ENCODE measurements around the gene MVB12B.

The MVB12B gene

GRCh38 chr9:126413391-126414068 lies 86.9 kb downstream of the MVB12B start:
- no peak for TF ChIP-seq TAF1 (IDR thresholded peaks at IDR 0.05; ENCODE audit: borderline replicate concordance, insufficient read depth, low read length)
- no peak for TF ChIP-seq REST (IDR thresholded peaks at IDR 0.05; ENCODE audit: insufficient read depth in 1 of 2, low read depth in 2 of 2, low read length in 2 of 2)
- TF ChIP-seq POLR2AphosphoS5 (IDR thresholded peaks at IDR 0.05; ENCODE audit: low read depth, low read length), result no peak
- no peak for TF ChIP-seq SIN3A (IDR thresholded peaks at IDR 0.05; ENCODE audit: borderline replicate concordance, insufficient read depth, low read length)
- no peak for TF ChIP-seq FOXP2 (optimal IDR thresholded peaks at IDR 0.05; ENCODE audit: borderline replicate concordance, extremely low read depth, extremely low read length, insufficient read depth)

GRCh38 chr9:126415741-126416370 lies 89.2 kb downstream of the MVB12B start:
- TF ChIP-seq POLR2AphosphoS5 (IDR thresholded peaks at IDR 0.05; ENCODE audit: low read depth, low read length) (no peak), FOXP2 (optimal IDR thresholded peaks at IDR 0.05; ENCODE audit: borderline replicate concordance, extremely low read depth, extremely low read length, insufficient read depth) (no peak), SIN3A (IDR thresholded peaks at IDR 0.05; ENCODE audit: borderline replicate concordance, insufficient read depth, low read length) (no peak), TAF1 (IDR thresholded peaks at IDR 0.05; ENCODE audit: borderline replicate concordance, insufficient read depth, low read length) (no peak), REST (IDR thresholded peaks at IDR 0.05; ENCODE audit: insufficient read depth in 1 of 2, low read depth in 2 of 2, low read length in 2 of 2) (no peak)

- no peak for TF ChIP-seq REST (IDR thresholded peaks at IDR 0.05; ENCODE audit: insufficient read depth in 1 of 2, low read depth in 2 of 2, low read length in 2 of 2)
- TF ChIP-seq SIN3A (IDR thresholded peaks at IDR 0.05; ENCODE audit: borderline replicate concordance, insufficient read depth, low read length), result no peak
- no peak for TF ChIP-seq POLR2AphosphoS5 (IDR thresholded peaks at IDR 0.05; ENCODE audit: low read depth, low read length)
- TF ChIP-seq TAF1 (IDR thresholded peaks at IDR 0.05; ENCODE audit: borderline replicate concordance, insufficient read depth, low read length), result no peak
- TF ChIP-seq FOXP2 (optimal IDR thresholded peaks at IDR 0.05; ENCODE audit: borderline replicate concordance, extremely low read depth, extremely low read length, insufficient read depth), result no peak
Measured at GRCh38 chr9:126417043-126417442, 90.4 kb downstream of the MVB12B start.

DNA sequence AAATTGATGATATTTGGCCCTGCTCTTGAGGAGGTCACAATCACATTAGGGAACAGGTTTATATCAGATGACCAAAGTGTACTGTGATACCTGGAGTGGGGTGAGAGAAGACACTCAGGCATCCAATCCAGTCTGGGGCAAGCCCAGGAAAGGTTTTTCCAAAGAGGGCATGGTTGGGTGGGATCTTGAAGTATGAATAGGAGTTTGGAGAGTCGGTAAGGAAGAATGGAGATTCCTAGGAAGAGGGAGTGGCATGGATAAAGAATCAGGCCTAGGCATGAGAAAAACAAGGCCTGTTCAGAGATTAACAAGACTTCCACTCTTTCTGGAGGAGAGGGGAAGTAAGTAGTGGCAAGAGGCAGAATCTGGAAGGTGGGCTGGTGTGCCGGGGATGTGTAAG lies 91.1 kb downstream of the MVB12B start:
- no peak for TF ChIP-seq SIN3A (IDR thresholded peaks at IDR 0.05; ENCODE audit: borderline replicate concordance, insufficient read depth, low read length)

GRCh38 chr9:126418608-126419007 lies 92.0 kb downstream of the MVB12B start:
- no peak for TF ChIP-seq TAF1 (IDR thresholded peaks at IDR 0.05; ENCODE audit: borderline replicate concordance, insufficient read depth, low read length)
- TF ChIP-seq POLR2AphosphoS5 (IDR thresholded peaks at IDR 0.05; ENCODE audit: low read depth, low read length), result no peak
- no peak for TF ChIP-seq REST (IDR thresholded peaks at IDR 0.05; ENCODE audit: insufficient read depth in 1 of 2, low read depth in 2 of 2, low read length in 2 of 2)
- no peak for TF ChIP-seq SIN3A (IDR thresholded peaks at IDR 0.05; ENCODE audit: borderline replicate concordance, insufficient read depth, low read length)
- no peak for TF ChIP-seq FOXP2 (optimal IDR thresholded peaks at IDR 0.05; ENCODE audit: borderline replicate concordance, extremely low read depth, extremely low read length, insufficient read depth)

Measured in PFSK-1 (cell line).